Gastrocnemius medialis (tissue), 4 donors: ENCODE measurements around the gene PIERCE2. TPM values are rescaled to one million over a fixed set of nuclear protein-coding genes. Genes with fewer than 3 reads are reported as not detected.
A peak's percentile ranks its signal among the peaks of the same experiment; 100 is the strongest.
"Not testable (repeated sequence)": the region's sequence is repeated elsewhere in the genome, so short reads cannot be mapped to it uniquely, and the experiment has no call there.

Experiments
- ATAC-seq, 2 donors: fragments of 150-250 bp; one replicate each; pipeline ENCODE4 v1.9.1; 2016
- DNase-seq, 2 donors: peaks; one replicate each; pipeline ENCODE4 v3.0.0-alpha.2; 2019
- H3K27ac ChIP-seq, 4 donors: fragments of 200-600 bp; sonication (generic); 1 replicate in 1 of 4; 2 replicates in 3 of 4; pipeline ENCODE4 v1.5.1; 2016 to 2018; ENCODE audit warnings: mild to moderate bottlenecking in 2 of 4, moderate library complexity in 1 of 4
- H3K27me3 ChIP-seq, 3 donors: fragments of 200-600 bp; sonication (generic) in 2 of 3; 1 replicate in 1 of 3; 2 replicates in 2 of 3; pipeline versions ENCODE4 v1.5.1 to v1.6.0; 2016 to 2019; ENCODE audit warnings: mild to moderate bottlenecking in 1 of 3, moderate library complexity in 1 of 3
- H3K36me3 ChIP-seq, 2 donors: fragments of 200-600 bp; sonication (generic) in 1 of 2; one replicate each; pipeline ENCODE4 v1.5.1; 2017 to 2018
- H3K4me1 ChIP-seq, 2 donors: fragments of 200-600 bp; sonication (generic) in 1 of 2; one replicate each; pipeline ENCODE4 v1.5.1; 2016 to 2017; ENCODE audit warnings: mild to moderate bottlenecking in 2 of 2
- H3K4me3 ChIP-seq, 4 donors: fragments of 200-600 bp; sonication (generic) in 3 of 4; 1 replicate in 1 of 4; 2 replicates in 3 of 4; pipeline ENCODE4 v1.5.1; 2016 to 2019; ENCODE audit warnings: mild to moderate bottlenecking in 2 of 4
- H3K9me3 ChIP-seq, 3 donors: fragments of 200-600 bp; sonication (generic) in 2 of 3; 1 replicate in 1 of 3; 2 replicates in 2 of 3; pipeline ENCODE4 v1.5.1; 2016 to 2019
- CTCF ChIP-seq, 5 experiments: fragments of 450-650 bp in 3 of 5; fragments of 200-600 bp in 2 of 5; sonication (generic) in 2 of 5; IDR thresholded peaks in 4 of 5; conservative IDR thresholded peaks in 1 of 5; 1 replicate in 4 of 5; 2 replicates in 1 of 5; pipeline ENCODE4 v1.5.1; 2016 to 2019; ENCODE audit warnings: antibody characterized with exemption in 5 of 5, mild to moderate bottlenecking in 3 of 5, moderate library complexity in 3 of 5
- POLR2A ChIP-seq, 2 donors: fragments of 450-650 bp; IDR thresholded peaks; one replicate each; pipeline ENCODE4 v1.6.1; 2017; ENCODE audit warnings: antibody characterized with exemption in 2 of 2, mild to moderate bottlenecking in 2 of 2, moderate library complexity in 2 of 2
- in situ Hi-C, 4 donors: fragments of 200-750 bp; cut with MboI; loops; one replicate each; pipeline versions ENCODE4 v1.15.0 to v1.8.0; 2017; ENCODE audit warnings: low sequenced_read_pairs in 4 of 4
- intact Hi-C: fragments of 100-400 bp; cut with DNase I; formaldehyde crosslinking; loops from one replicate; pipeline ENCODE4 v1.15.1; 2023; ENCODE audit warnings: low total_unique reads
- total RNA-seq, 4 donors: library from RNA; depleted of rRNA; stranded (reverse); fragments of >200 nt; gene quantifications; one replicate each; pipeline versions ENCODE4 v1.1.0 to v1.2.3, GENCODE V29; 2016

PIERCE2 gene
- total RNA-seq, 4 donors from 2014 or later: 5.1 to 11.8 (median 6.0) TPM

- H3K4me1 ChIP-seq: no peaks in the 10 kb centered on the region
- H3K27ac ChIP-seq: no peak overlapping the region
- no peaks in the 10 kb centered on the region for H3K9me3 ChIP-seq
- H3K27me3 ChIP-seq: no peaks in the 10 kb centered on the region
- DNase-seq: no peak
- TF ChIP-seq POLR2A (IDR thresholded peaks at IDR 0.05) (no peak), CTCF (IDR thresholded peaks at IDR 0.05 in 4 of 5, conservative IDR thresholded peaks at IDR 0.05 in 1 of 5) (peak in 4 of 5 experiments; percentile 29 to 56 (median 33))
- ATAC-seq: peak; percentile 58 to 81
- H3K4me3 ChIP-seq: no peak overlapping the region
- no peaks in the 10 kb centered on the region for H3K36me3 ChIP-seq
- intact Hi-C loops: loop anchor here (1.0 to 5.0 kb wide), 2 partner anchors 23 to 218 kb away; no protein-coding TSS in a partner anchor
- in situ Hi-C loops: loop anchor here (5.0 to 25.0 kb wide), 2 partner anchors 218 to 223 kb away; no protein-coding TSS in a partner anchor
Observed at GRCh38 chr15:55434989-55435825, 26.9 kb downstream of the PIERCE2 start.

GRCh38 chr15:55443141-55443540 is 34.8 kb downstream of the PIERCE2 start:
- H3K4me3 ChIP-seq, DNase-seq, H3K4me1 ChIP-seq, H3K27ac ChIP-seq, H3K27me3 ChIP-seq, H3K36me3 ChIP-seq, H3K9me3 ChIP-seq, intact Hi-C loops, ATAC-seq: not testable (repeated sequence)
- in situ Hi-C loops: loop anchor here in 1 of 4 donors (25.0 kb wide), 1 partner anchor 231 kb away; no protein-coding TSS in a partner anchor

- ATAC-seq, H3K27ac ChIP-seq, H3K9me3 ChIP-seq, H3K4me3 ChIP-seq, H3K36me3 ChIP-seq, H3K27me3 ChIP-seq, intact Hi-C loops, H3K4me1 ChIP-seq, DNase-seq: not testable (repeated sequence)
- in situ Hi-C loops: loop anchor here in 1 of 4 donors (25.0 kb wide), 1 partner anchor 234 kb away; no protein-coding TSS in a partner anchor
Observed at GRCh38 chr15:55445936-55446335, 37.6 kb downstream of the PIERCE2 start.

- H3K27me3 ChIP-seq, H3K27ac ChIP-seq, intact Hi-C loops, DNase-seq, ATAC-seq, H3K4me3 ChIP-seq, H3K4me1 ChIP-seq, H3K36me3 ChIP-seq, H3K9me3 ChIP-seq: not testable (repeated sequence)
- in situ Hi-C loops: loop anchor here in 1 of 4 donors (25.0 kb wide), 1 partner anchor 234 kb away; no protein-coding TSS in a partner anchor
Observed at GRCh38 chr15:55446379-55447029, 38.2 kb downstream of the PIERCE2 start.

- DNase-seq, H3K27me3 ChIP-seq, intact Hi-C loops, H3K4me1 ChIP-seq, H3K4me3 ChIP-seq, H3K9me3 ChIP-seq, ATAC-seq, H3K36me3 ChIP-seq, H3K27ac ChIP-seq: not testable (repeated sequence)
- in situ Hi-C loops: loop anchor here in 1 of 4 donors (25.0 kb wide), 1 partner anchor 235 kb away; no protein-coding TSS in a partner anchor
Observed at GRCh38 chr15:55447030-55447394, 38.7 kb downstream of the PIERCE2 start.

- in situ Hi-C loops: no loop called here
- ATAC-seq: no peak
- no peak for DNase-seq
Observed at GRCh38 chr15:55457401-55458022, 49.2 kb downstream of the PIERCE2 start.

More at GRCh38 chr15:55457401-55458022, 49.2 kb downstream of the PIERCE2 start:
- Histone ChIP-seq H3K4me1 (no peaks in the 10 kb centered on the region), H3K27me3 (no peaks in the 10 kb centered on the region), H3K4me3 (no peak overlapping the region), H3K27ac (no peak overlapping the region), H3K9me3 (no peaks in the 10 kb centered on the region), H3K36me3 (no peaks in the 10 kb centered on the region)
- TF ChIP-seq CTCF (IDR thresholded peaks at IDR 0.05 in 4 of 5, conservative IDR thresholded peaks at IDR 0.05 in 1 of 5) (no peak), POLR2A (IDR thresholded peaks at IDR 0.05) (no peak)
- intact Hi-C loops: no loop called here
